ENCODE data around the gene MRPS10. TPM values are rescaled to one million over a fixed set of nuclear protein-coding genes. Genes with fewer than 3 reads are reported as not detected.
A peak's percentile ranks its signal among the peaks of the same experiment; 100 is the strongest.
"Not testable (repeated sequence)": the region's sequence is repeated elsewhere in the genome, so short reads cannot be mapped to it uniquely, and the experiment has no call there.

The MRPS10 gene
- total and polyA plus RNA-seq, 7 donors = 40.3 to 110 (median 54.5) TPM

GRCh38 chr6:42217157-42217518 is 523 bp downstream of the MRPS10 start:
- ATAC-seq = peak in 2 of 4 donors; percentile 32 to 40
- Histone ChIP-seq H3K27me3 (ENCODE audit: insufficient read depth in 3 of 3, low read length in 2 of 3) (no peaks in the 10 kb centered on the region), H3K36me3 (ENCODE audit: insufficient read depth in 1 of 2, low read depth in 1 of 2) (peaks cover 3 to 22% of the 10 kb centered on the region in 2 donors), H3K9me3 (no peaks in the 10 kb centered on the region), H3K27ac (peak overlapping the region; percentile 83), H3K4me1 (peaks cover 8% of the 10 kb centered on the region), H3K4me3 (peak overlapping the region; percentile 85)
- TF ChIP-seq, protein P1, sequence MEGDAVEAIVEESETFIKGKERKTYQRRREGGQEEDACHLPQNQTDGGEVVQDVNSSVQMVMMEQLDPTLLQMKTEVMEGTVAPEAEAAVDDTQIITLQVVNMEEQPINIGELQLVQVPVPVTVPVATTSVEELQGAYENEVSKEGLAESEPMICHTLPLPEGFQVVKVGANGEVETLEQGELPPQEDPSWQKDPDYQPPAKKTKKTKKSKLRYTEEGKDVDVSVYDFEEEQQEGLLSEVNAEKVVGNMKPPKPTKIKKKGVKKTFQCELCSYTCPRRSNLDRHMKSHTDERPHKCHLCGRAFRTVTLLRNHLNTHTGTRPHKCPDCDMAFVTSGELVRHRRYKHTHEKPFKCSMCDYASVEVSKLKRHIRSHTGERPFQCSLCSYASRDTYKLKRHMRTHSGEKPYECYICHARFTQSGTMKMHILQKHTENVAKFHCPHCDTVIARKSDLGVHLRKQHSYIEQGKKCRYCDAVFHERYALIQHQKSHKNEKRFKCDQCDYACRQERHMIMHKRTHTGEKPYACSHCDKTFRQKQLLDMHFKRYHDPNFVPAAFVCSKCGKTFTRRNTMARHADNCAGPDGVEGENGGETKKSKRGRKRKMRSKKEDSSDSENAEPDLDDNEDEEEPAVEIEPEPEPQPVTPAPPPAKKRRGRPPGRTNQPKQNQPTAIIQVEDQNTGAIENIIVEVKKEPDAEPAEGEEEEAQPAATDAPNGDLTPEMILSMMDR (IDR thresholded peaks at IDR 0.05) = no peak
- no peak for DNase-seq
- WGBS, 3 donors = 0 to 3% (median 2%) methylated on average over 5 of the region's 5 CpGs
- intact Hi-C loops (cut with DNase I) = loop anchor here (5.0 kb wide), 1 partner anchor 295 kb away; the partner anchor contains the start of genes BYSL (in 2 of the 2) and MED20 (in 2 of the 2)

GRCh38 chr6:42216495-42216894 is 1.2 kb downstream of the MRPS10 start:
- 79 to 88% (median 81%) methylated on average over 18 of the region's 18 CpGs for WGBS, 3 donors
- intact Hi-C loops (cut with DNase I) = loop anchor here (5.0 kb wide), 1 partner anchor 294 kb away; the partner anchor contains the start of genes BYSL (in 2 of the 2) and MED20 (in 2 of the 2)
- not testable (repeated sequence) for H3K4me1 ChIP-seq; DNase-seq; ATAC-seq; H3K27me3 ChIP-seq (ENCODE audit: insufficient read depth in 3 of 3, low read length in 2 of 3); H3K9me3 ChIP-seq
- Histone ChIP-seq H3K36me3 (ENCODE audit: insufficient read depth in 1 of 2, low read depth in 1 of 2) (peaks cover 3 to 28% of the 10 kb centered on the region in 2 donors), H3K4me3 (peak overlapping the region; percentile 85), H3K27ac (peak overlapping the region; percentile 83)

- H3K36me3 ChIP-seq (ENCODE audit: insufficient read depth in 1 of 2, low read depth in 1 of 2) = peaks cover 13 to 67% of the 10 kb centered on the region in 2 donors
- WGBS, 3 donors = 84 to 96% (median 90%) methylated on average over 3 of the region's 3 CpGs
- H3K9me3 ChIP-seq = no peaks in the 10 kb centered on the region
- TF ChIP-seq, protein P1 (IDR thresholded peaks at IDR 0.05) = no peak
- intact Hi-C loops (cut with DNase I) = loop anchor here in 1 of 2 donors (5.0 kb wide), 1 partner anchor 135 kb away; no protein-coding TSS in a partner anchor
- no peaks in the 10 kb centered on the region for H3K27me3 ChIP-seq (ENCODE audit: insufficient read depth in 3 of 3, low read length in 2 of 3)
- H3K4me1 ChIP-seq = peaks cover 8% of the 10 kb centered on the region
- no peak overlapping the region for H3K4me3 ChIP-seq
- no peak for DNase-seq
- no peak overlapping the region for H3K27ac ChIP-seq
- ATAC-seq = no peak
These were observed 5.2 kb downstream of the MRPS10 start for GRCh38 chr6:42212442-42212841.

- Histone ChIP-seq H3K27ac (no peak overlapping the region), H3K27me3 (ENCODE audit: insufficient read depth in 3 of 3, low read length in 2 of 3) (no peaks in the 10 kb centered on the region), H3K4me3 (no peak overlapping the region), H3K4me1 (peaks cover 4% of the 10 kb centered on the region), H3K9me3 (no peaks in the 10 kb centered on the region), H3K36me3 (ENCODE audit: insufficient read depth in 1 of 2, low read depth in 1 of 2) (peaks cover 13 to 74% of the 10 kb centered on the region in 2 donors)
- WGBS, 3 donors = 79 to 91% (median 82%) methylated on average over 6 of the region's 6 CpGs
- TF ChIP-seq, protein P1 (IDR thresholded peaks at IDR 0.05) = no peak
- intact Hi-C loops (cut with DNase I) = loop anchor here in 1 of 2 donors (5.0 kb wide), 1 partner anchor 134 kb away; no protein-coding TSS in a partner anchor
- DNase-seq = no peak
- ATAC-seq = no peak
These were observed 5.9 kb downstream of the MRPS10 start for GRCh38 chr6:42211726-42212125.

GRCh38 chr6:42210551-42210950 is 7.1 kb downstream of the MRPS10 start:
- no peak for DNase-seq
- no peak overlapping the region for H3K27ac ChIP-seq
- TF ChIP-seq, protein P1 (IDR thresholded peaks at IDR 0.05) = no peak
- no peak overlapping the region for H3K4me3 ChIP-seq
- H3K9me3 ChIP-seq = no peaks in the 10 kb centered on the region
- no peaks in the 10 kb centered on the region for H3K4me1 ChIP-seq
- H3K27me3 ChIP-seq (ENCODE audit: insufficient read depth in 3 of 3, low read length in 2 of 3) = no peaks in the 10 kb centered on the region
- no CpG with 5 or more reads among the region's 1 CpG for WGBS, 3 donors
- no peak for ATAC-seq
- intact Hi-C loops (cut with DNase I) = loop anchor here in 1 of 2 donors (5.0 kb wide), 1 partner anchor 133 kb away; no protein-coding TSS in a partner anchor
- peaks cover 13 to 86% of the 10 kb centered on the region in 2 donors for H3K36me3 ChIP-seq (ENCODE audit: insufficient read depth in 1 of 2, low read depth in 1 of 2)

- intact Hi-C loops (cut with DNase I); ATAC-seq: not testable (repeated sequence)
- peaks cover 10 to 92% of the 10 kb centered on the region in 2 donors for H3K36me3 ChIP-seq (ENCODE audit: insufficient read depth in 1 of 2, low read depth in 1 of 2)
These were observed 10.1 kb downstream of the MRPS10 start for GRCh38 chr6:42207559-42207958.

More at GRCh38 chr6:42207559-42207958, 10.1 kb downstream of the MRPS10 start:
- not testable (repeated sequence) for H3K27me3 ChIP-seq (ENCODE audit: insufficient read depth in 3 of 3, low read length in 2 of 3); DNase-seq; H3K9me3 ChIP-seq; H3K4me1 ChIP-seq; H3K4me3 ChIP-seq; H3K27ac ChIP-seq
- WGBS, 3 donors = 81 to 90% (median 87%) methylated on average over 2 of the region's 2 CpGs
